Stimulated activated CD4-positive, alpha-beta T cell treated with anti-CD3 and anti-CD28 coated beads, Interleukin-2, amount 100 ng/mL, for 24 hours (primary cell): Measurements from ENCODE around the gene GABARAPL1.
A peak's percentile ranks its signal among the peaks of the same experiment; 100 is the strongest.
"Not testable (repeated sequence)": the region's sequence is repeated elsewhere in the genome, so short reads cannot be mapped to it uniquely, and the experiment has no call there.

ENCODE experiments used
- DNase-seq, 2 donors: peaks; one replicate each; pipeline ENCODE4 v3.0.0-alpha.2; 2020

Gene GABARAPL1

GRCh38 chr12:10212739-10213131 lies at the start of gene GABARAPL1:
TSS of gene GABARAPL1 (plus strand) at chr12:10212877. CDS start at chr12:10213130, 253 bp downstream.
- DNase-seq: peak; percentile 75 to 79

GRCh38 chr12:10163084-10163483 lies 49.6 kb upstream of the GABARAPL1 start:
- no peak for DNase-seq

GRCh38 chr12:10165421-10165820 lies 47.3 kb upstream of the GABARAPL1 start:
- no peak for DNase-seq

- no peak for DNase-seq
Observed at GRCh38 chr12:10167599-10167998, 45.1 kb upstream of the GABARAPL1 start.

- no peak for DNase-seq
Observed at GRCh38 chr12:10169104-10169503, 43.6 kb upstream of the GABARAPL1 start.

GRCh38 chr12:10170216-10170615 lies 42.5 kb upstream of the GABARAPL1 start:
- DNase-seq: no peak

GRCh38 chr12:10171973-10172728 lies 40.5 kb upstream of the GABARAPL1 start, which contains the start of gene OLR1:
TSS of gene OLR1 (minus strand) at chr12:10172132. CDS start at chr12:10172077, 55 bp downstream.
- no peak for DNase-seq

- no peak for DNase-seq
Observed at GRCh38 chr12:10174986-10175614, 37.6 kb upstream of the GABARAPL1 start.

GRCh38 chr12:10175846-10176636 lies 36.6 kb upstream of the GABARAPL1 start:
- DNase-seq: no peak

GRCh38 chr12:10178821-10179220 lies 33.9 kb upstream of the GABARAPL1 start, which contains the start of gene TMEM52B:
TSS of gene TMEM52B (plus strand) at chr12:10179032. CDS start at chr12:10179575, 543 bp downstream.
- DNase-seq: no peak

- no peak for DNase-seq
Observed at GRCh38 chr12:10179776-10180181, 32.9 kb upstream of the GABARAPL1 start.

GRCh38 chr12:10182354-10183049 lies 30.2 kb upstream of the GABARAPL1 start:
- no peak for DNase-seq

- DNase-seq: no peak
Observed at GRCh38 chr12:10184261-10184843, 28.3 kb upstream of the GABARAPL1 start.

- DNase-seq: no peak
Observed at GRCh38 chr12:10186299-10186698, 26.4 kb upstream of the GABARAPL1 start.

- DNase-seq: not testable (repeated sequence)
Observed at GRCh38 chr12:10186958-10187357, 25.7 kb upstream of the GABARAPL1 start.

GRCh38 chr12:10189653-10190052 lies 23.0 kb upstream of the GABARAPL1 start:
- no peak for DNase-seq

- DNase-seq: peak; percentile 42 to 57
Observed at GRCh38 chr12:10190558-10191388, 21.9 kb upstream of the GABARAPL1 start.

- no peak for DNase-seq
Observed at GRCh38 chr12:10191865-10192264, 20.8 kb upstream of the GABARAPL1 start.

- no peak for DNase-seq
Observed at GRCh38 chr12:10194160-10194670, 18.5 kb upstream of the GABARAPL1 start.

GRCh38 chr12:10196210-10196609 lies 16.5 kb upstream of the GABARAPL1 start:
- no peak for DNase-seq

- no peak for DNase-seq
Observed at GRCh38 chr12:10197879-10198278, 14.8 kb upstream of the GABARAPL1 start.
